Fibroblast of lung (primary cell): ENCODE measurements around the gene IL1RAP. TPM values are rescaled to one million over a fixed set of nuclear protein-coding genes. Genes with fewer than 3 reads are reported as not detected.

Experiments used
- DNase-seq, 2 donors: peaks; one replicate each; pipeline versions ENCODE4 v3.0.0 to v3.0.0-alpha.2; 2010; ENCODE audit warnings: low read depth in 2 of 2
- H2AFZ ChIP-seq: 2 replicates; pipeline ENCODE4 v1.5.1; 2012; ENCODE audit warnings: low read length, control low read depth, inconsistent platforms
- H3K27ac ChIP-seq: 2 replicates; pipeline ENCODE4 v1.5.1; 2011; ENCODE audit warnings: low read length, control low read depth; ENCODE audit not compliant: insufficient read depth
- H3K27me3 ChIP-seq: 2 replicates; pipeline ENCODE4 v1.5.1; 2011; ENCODE audit warnings: mild to moderate bottlenecking, low read length; ENCODE audit not compliant: control insufficient read depth, insufficient read depth
- H3K36me3 ChIP-seq: 2 replicates; pipeline ENCODE4 v1.5.1; 2011; ENCODE audit warnings: low read length; ENCODE audit not compliant: control insufficient read depth, insufficient read depth
- H3K4me1 ChIP-seq: 2 replicates; pipeline ENCODE4 v1.5.1; 2011; ENCODE audit warnings: low read length; ENCODE audit not compliant: control insufficient read depth, insufficient read depth; ENCODE audit errors: extremely low read depth
- H3K4me2 ChIP-seq: 2 replicates; pipeline ENCODE4 v1.5.1; 2011; ENCODE audit warnings: low read length, control low read depth; ENCODE audit not compliant: insufficient read depth; ENCODE audit errors: extremely low read depth
- H3K4me3 ChIP-seq, 4 experiments: fragments of 200-600 bp in 1 of 4; sonication (generic) in 1 of 4; replicated peaks in 1 of 4; 2 replicates each; pipeline ENCODE4 v1.5.1; 2011 to 2016; ENCODE audit warnings: low read length in 4 of 4, low read depth in 3 of 4, mild to moderate bottlenecking in 3 of 4, control low read depth in 2 of 4, inconsistent platforms in 1 of 4, mixed read lengths in 1 of 4; ENCODE audit not compliant: insufficient read depth in 1 of 4; ENCODE audit errors: control extremely low read depth in 1 of 4
- H3K79me2 ChIP-seq: 2 replicates; pipeline ENCODE4 v1.5.1; 2012; ENCODE audit warnings: mild to moderate bottlenecking, low read length, inconsistent platforms; ENCODE audit not compliant: control insufficient read depth, insufficient read depth
- H3K9ac ChIP-seq: 2 replicates; pipeline ENCODE4 v1.5.1; 2011; ENCODE audit warnings: mild to moderate bottlenecking, low read length, control low read depth; ENCODE audit not compliant: insufficient read depth
- H3K9me3 ChIP-seq: 2 replicates; pipeline ENCODE4 v1.5.1; 2012; ENCODE audit warnings: low read depth, low read length; ENCODE audit not compliant: control insufficient read depth, insufficient read depth
- H4K20me1 ChIP-seq: 2 replicates; pipeline ENCODE4 v1.5.1; 2011; ENCODE audit warnings: low read length; ENCODE audit not compliant: control insufficient read depth, insufficient read depth; ENCODE audit errors: extremely low read depth
- CTCF ChIP-seq, 2 donors: IDR thresholded peaks in 1 of 2; conservative IDR thresholded peaks in 1 of 2; 1 replicate in 1 of 2; 2 replicates in 1 of 2; pipeline ENCODE4 v1.5.1; 2011 to 2012; ENCODE audit warnings: low read length in 2 of 2, control low read depth in 1 of 2, inconsistent platforms in 1 of 2, low read depth in 1 of 2, mild to moderate bottlenecking in 1 of 2
- EZH2 ChIP-seq: IDR thresholded peaks from 2 replicates; pipeline ENCODE4 v1.5.1; 2012; ENCODE audit warnings: low read length, control low read depth, mild to moderate bottlenecking; ENCODE audit errors: missing control alignments
- polyA plus RNA-seq, 2 donors: library from polyadenylated mRNA; depleted of rRNA in 1 of 2; stranded (reverse) in 1 of 2; unstranded in 1 of 2; fragments of >200 nt; gene quantifications; 2 replicates each; pipeline ENCODE4 v1.2.1, GENCODE V29; 2011 to 2012; ENCODE audit warnings: missing spikeins in 1 of 2
- total RNA-seq: library from RNA; depleted of rRNA; stranded (reverse); fragments of >200 nt; gene quantifications from 2 replicates; pipeline ENCODE4 v1.2.1, GENCODE V29; 2014

The IL1RAP gene
- total and polyA plus RNA-seq, 2 donors (not counting 1 experiment from before 2014, with no cell fraction given) = 10.2 to 12.6 TPM

- no peaks in the 10 kb centered on the region for H3K27me3 ChIP-seq
- TF ChIP-seq EZH2 = no peak
- TF ChIP-seq CTCF (conservative IDR thresholded peaks at IDR 0.05 in 1 of 2, IDR thresholded peaks at IDR 0.05 in 1 of 2; ENCODE audit: low read depth in 1 of 2, low read length in 2 of 2) = no peak
- no peak overlapping the region for H3K4me3 ChIP-seq
- H4K20me1 ChIP-seq = no peaks in the 10 kb centered on the region
- no peaks in the 10 kb centered on the region for H3K4me1 ChIP-seq
- H3K4me2 ChIP-seq = no peak overlapping the region
- no peak overlapping the region for H3K27ac ChIP-seq
- H2AFZ ChIP-seq = no peak overlapping the region
- H3K9ac ChIP-seq = no peak overlapping the region
- no peak for DNase-seq
- no peaks in the 10 kb centered on the region for H3K36me3 ChIP-seq
- no peaks in the 10 kb centered on the region for H3K9me3 ChIP-seq
- H3K79me2 ChIP-seq = no peaks in the 10 kb centered on the region
Measured at GRCh38 chr3:190655933-190656332, 142.0 kb downstream of the IL1RAP start.

- Histone ChIP-seq H2AFZ (no peak overlapping the region), H3K79me2 (no peaks in the 10 kb centered on the region), H4K20me1 (no peaks in the 10 kb centered on the region), H3K4me1 (no peaks in the 10 kb centered on the region), H3K27ac (no peak overlapping the region), H3K9ac (no peak overlapping the region), H3K27me3 (no peaks in the 10 kb centered on the region), H3K4me3 (no peak overlapping the region), H3K36me3 (no peaks in the 10 kb centered on the region), H3K9me3 (no peaks in the 10 kb centered on the region), H3K4me2 (no peak overlapping the region)
- DNase-seq = no peak
- TF ChIP-seq CTCF (conservative IDR thresholded peaks at IDR 0.05 in 1 of 2, IDR thresholded peaks at IDR 0.05 in 1 of 2; ENCODE audit: low read depth in 1 of 2, low read length in 2 of 2) (no peak), EZH2 (no peak)
Measured at GRCh38 chr3:190658106-190658505, 144.2 kb downstream of the IL1RAP start.

GRCh38 chr3:190666821-190667220, 152.9 kb downstream of the IL1RAP start:
- H3K4me3 ChIP-seq = no peak overlapping the region
- H3K27ac ChIP-seq = no peak overlapping the region

More at GRCh38 chr3:190666821-190667220, 152.9 kb downstream of the IL1RAP start:
- DNase-seq = no peak
- Histone ChIP-seq H3K36me3 (no peaks in the 10 kb centered on the region), H3K9me3 (no peaks in the 10 kb centered on the region), H3K4me2 (no peak overlapping the region), H4K20me1 (no peaks in the 10 kb centered on the region), H3K4me1 (no peaks in the 10 kb centered on the region), H3K79me2 (no peaks in the 10 kb centered on the region), H3K9ac (no peak overlapping the region), H3K27me3 (no peaks in the 10 kb centered on the region), H2AFZ (no peak overlapping the region)
- no peak for TF ChIP-seq EZH2
- no peak for TF ChIP-seq CTCF (conservative IDR thresholded peaks at IDR 0.05 in 1 of 2, IDR thresholded peaks at IDR 0.05 in 1 of 2; ENCODE audit: low read depth in 1 of 2, low read length in 2 of 2)
